HEK293 (cell line): ENCODE results near the gene FAM118B.

Source experiments
- CTCF ChIA-PET: fragments of 350-600 bp; formaldehyde crosslinking; extraction: SDS; loops from one replicate; lab custom pipeline; 2021; ENCODE audit warnings: antibody characterized with exemption; lab: Yijun Ruan, JAX
- POLR2A ChIA-PET: fragments of 300-600 bp; formaldehyde crosslinking; extraction: SDS; loops from one replicate; lab custom pipeline; 2020; ENCODE audit warnings: antibody characterized with exemption, inconsistent platforms; lab: Yijun Ruan, JAX
- H3K27ac ChIP-seq: fragments of 200-500 bp; sonication (Bioruptor generic); 2 replicates; pipeline ENCODE4 v1.5.1; 2014; ENCODE audit warnings: low read depth, low read length, control low read depth, inconsistent platforms; ENCODE audit errors: extremely low read depth
- H3K36me3 ChIP-seq, 2 experiments: fragments of 200-500 bp in 1 of 2; sonication (Bioruptor generic) in 1 of 2; 1 replicate in 1 of 2; 2 replicates in 1 of 2; pipeline ENCODE4 v1.5.1; 2014 to 2017; ENCODE audit warnings: inconsistent platforms in 2 of 2, low read length in 2 of 2; ENCODE audit not compliant: control insufficient read depth in 2 of 2, insufficient read depth in 1 of 2
- H3K4me1 ChIP-seq: fragments of 200-500 bp; sonication (Bioruptor generic); 2 replicates; pipeline ENCODE4 v1.5.1; 2014; ENCODE audit warnings: mild to moderate bottlenecking, low read length, inconsistent platforms; ENCODE audit not compliant: control insufficient read depth, insufficient read depth
- H3K4me3 ChIP-seq: 2 replicates; pipeline ENCODE4 v1.5.1; 2011; ENCODE audit warnings: low read depth, mild to moderate bottlenecking, control low read depth, low read length, moderate library complexity
- H3K9me3 ChIP-seq: fragments of 200-500 bp; sonication (Bioruptor generic); 2 replicates; pipeline ENCODE4 v1.5.1; 2014; ENCODE audit warnings: low read depth, low read length, inconsistent platforms; ENCODE audit not compliant: control insufficient read depth, insufficient read depth
- PATZ1 ChIP-seq: fragments of 450-650 bp; formaldehyde crosslinking; IDR thresholded peaks from 2 replicates; pipeline ENCODE4 v1.5.1; 2016; ENCODE audit warnings: missing biosample characterization, missing genetic modification characterization
- PRDM4 ChIP-seq: fragments of 450-650 bp; formaldehyde crosslinking; IDR thresholded peaks from 2 replicates; pipeline ENCODE4 v1.5.1; 2017; ENCODE audit warnings: missing biosample characterization, missing genetic modification characterization
- PRDM6 ChIP-seq: fragments of 450-650 bp; formaldehyde crosslinking; IDR thresholded peaks from 2 replicates; pipeline ENCODE4 v1.5.1; 2017; ENCODE audit warnings: missing biosample characterization, missing genetic modification characterization
- SCRT2 ChIP-seq: fragments of 450-650 bp; formaldehyde crosslinking; IDR thresholded peaks from 2 replicates; pipeline ENCODE4 v1.5.1; 2016; ENCODE audit warnings: missing biosample characterization, missing genetic modification characterization
- ZBTB10 ChIP-seq: fragments of 450-650 bp; formaldehyde crosslinking; IDR thresholded peaks from 2 replicates; pipeline ENCODE4 v1.5.1; 2016; ENCODE audit warnings: missing biosample characterization, missing genetic modification characterization
- ZBTB8A ChIP-seq: fragments of 450-650 bp; formaldehyde crosslinking; IDR thresholded peaks from 2 replicates; pipeline ENCODE4 v1.5.1; 2016; ENCODE audit warnings: missing biosample characterization, missing genetic modification characterization
- ZIC2 ChIP-seq: fragments of 450-650 bp; formaldehyde crosslinking; IDR thresholded peaks from 2 replicates; pipeline ENCODE4 v1.5.1; 2016; ENCODE audit warnings: missing biosample characterization, missing genetic modification characterization
- ZNF174 ChIP-seq: fragments of 450-650 bp; formaldehyde crosslinking; IDR thresholded peaks from 2 replicates; pipeline ENCODE4 v1.5.0; 2017; ENCODE audit warnings: missing biosample characterization, mild to moderate bottlenecking, missing genetic modification characterization
- ZNF175 ChIP-seq: fragments of 450-650 bp; formaldehyde crosslinking; IDR thresholded peaks from 2 replicates; pipeline ENCODE4 v1.5.1; 2016; ENCODE audit warnings: missing biosample characterization, missing genetic modification characterization
- ZNF214 ChIP-seq: fragments of 450-650 bp; formaldehyde crosslinking; IDR thresholded peaks from 2 replicates; pipeline ENCODE4 v1.5.1; 2017; ENCODE audit warnings: missing biosample characterization, mild to moderate bottlenecking, missing genetic modification characterization, borderline replicate concordance
- ZNF239 ChIP-seq: fragments of 450-650 bp; formaldehyde crosslinking; IDR thresholded peaks from 2 replicates; pipeline ENCODE4 v1.5.1; 2016; ENCODE audit warnings: missing biosample characterization, missing genetic modification characterization
- ZNF248 ChIP-seq: fragments of 450-650 bp; formaldehyde crosslinking; IDR thresholded peaks from 2 replicates; pipeline ENCODE4 v1.5.1; 2017; ENCODE audit warnings: missing biosample characterization, missing genetic modification characterization
- ZNF37A ChIP-seq: fragments of 450-650 bp; IDR thresholded peaks from 2 replicates; pipeline ENCODE4 v1.5.1; 2018; ENCODE audit warnings: missing biosample characterization, missing genetic modification characterization
- ZNF416 ChIP-seq: fragments of 450-650 bp; formaldehyde crosslinking; IDR thresholded peaks from 2 replicates; pipeline ENCODE4 v1.5.1; 2016; ENCODE audit warnings: missing biosample characterization, missing genetic modification characterization
- ZNF433 ChIP-seq: fragments of 450-650 bp; formaldehyde crosslinking; IDR thresholded peaks from 2 replicates; pipeline ENCODE4 v1.5.1; 2016; ENCODE audit warnings: missing biosample characterization, missing genetic modification characterization, low read depth
- ZNF558 ChIP-seq: fragments of 450-650 bp; formaldehyde crosslinking; IDR thresholded peaks from 2 replicates; pipeline ENCODE4 v1.5.1; 2016; ENCODE audit warnings: missing biosample characterization, missing genetic modification characterization
- ZNF626 ChIP-seq: fragments of 450-650 bp; sonication (Bioruptor Pico); formaldehyde crosslinking; IDR thresholded peaks from 2 replicates; pipeline ENCODE4 v1.5.1; 2018; ENCODE audit warnings: missing biosample characterization, missing genetic modification characterization, inconsistent platforms
- ZNF677 ChIP-seq: fragments of 450-650 bp; IDR thresholded peaks from 2 replicates; pipeline ENCODE4 v1.5.0; 2018; ENCODE audit warnings: missing biosample characterization, mild to moderate bottlenecking, missing genetic modification characterization, moderate library complexity
- ZNF704 ChIP-seq: fragments of 450-650 bp; formaldehyde crosslinking; IDR thresholded peaks from 2 replicates; pipeline ENCODE4 v1.5.1; 2016; ENCODE audit warnings: missing biosample characterization, missing genetic modification characterization
- ZNF707 ChIP-seq: fragments of 450-650 bp; formaldehyde crosslinking; IDR thresholded peaks from 2 replicates; pipeline ENCODE4 v1.5.1; 2016; ENCODE audit warnings: missing biosample characterization, missing genetic modification characterization

FAM118B gene

GRCh38 chr11:126176853-126177470, 34.6 kb upstream of the FAM118B start:
- Histone ChIP-seq H3K4me3 (no peak overlapping the region), H3K4me1 (no peaks in the 10 kb centered on the region), H3K9me3 (no peaks in the 10 kb centered on the region), H3K27ac (no peak overlapping the region), H3K36me3 (no peaks in the 10 kb centered on the region)
- ChIA-PET POLR2A (no interaction called here), CTCF (no interaction called here)
- TF ChIP-seq ZBTB8A (no peak), SCRT2 (tag by site-specific recombination) (no peak), ZNF626 (tag by site-specific recombination) (no peak), ZBTB10 (no peak)

- H3K4me3 ChIP-seq: no peak overlapping the region
- H3K27ac ChIP-seq: no peak overlapping the region
- no peaks in the 10 kb centered on the region for H3K9me3 ChIP-seq
- ChIA-PET CTCF (interaction anchor here (0.7 kb wide), 1 partner anchor 290 kb away, joined by 5 read pairs; no protein-coding TSS in a partner anchor), POLR2A (no interaction called here)
- H3K4me1 ChIP-seq: no peaks in the 10 kb centered on the region
- H3K36me3 ChIP-seq: no peaks in the 10 kb centered on the region
- TF ChIP-seq ZNF677 (tag by site-specific recombination) (no peak), ZNF704 (tag by site-specific recombination) (no peak), ZNF558 (tag by site-specific recombination) (no peak), ZNF174 (no peak), ZIC2 (tag by site-specific recombination) (no peak), ZNF214 (tag by site-specific recombination) (no peak), ZNF433 (tag by site-specific recombination) (no peak), ZNF37A (no peak), ZNF239 (tag by site-specific recombination) (no peak), PATZ1 (no peak), PRDM4 (tag by site-specific recombination) (no peak), ZNF707 (tag by site-specific recombination) (no peak), ZNF248 (tag by site-specific recombination) (no peak), ZNF416 (tag by site-specific recombination) (no peak), ZNF175 (no peak), PRDM6 (no peak)
Measured at GRCh38 chr11:126181939-126182730, 29.4 kb upstream of the FAM118B start.
